ENCODE measurements around the gene CHKB.
"Not testable (repeated sequence)": the region's sequence is repeated elsewhere in the genome, so short reads cannot be mapped to it uniquely, and the experiment has no call there.

The CHKB gene

GRCh38 chr22:50612168-50612527 lies 29.5 kb upstream of the CHKB start:
- DNase-seq, result no peak

GRCh38 chr22:50611341-50612060 lies 28.9 kb upstream of the CHKB start:
- no peak for DNase-seq

GRCh38 chr22:50610581-50610980 lies 27.9 kb upstream of the CHKB start:
- DNase-seq, result no peak

- no peak for DNase-seq
These were observed 27.4 kb upstream of the CHKB start for GRCh38 chr22:50610041-50610451.

GRCh38 chr22:50609599-50609998 lies 26.9 kb upstream of the CHKB start:
- no peak for DNase-seq

- DNase-seq, result no peak
These were observed 26.3 kb upstream of the CHKB start for GRCh38 chr22:50608996-50609395.

GRCh38 chr22:50608058-50608840 lies 25.6 kb upstream of the CHKB start:
- DNase-seq, result not testable (repeated sequence)

GRCh38 chr22:50607659-50608020 lies 25.0 kb upstream of the CHKB start:
- DNase-seq, result no peak

- DNase-seq, result no peak
These were observed 24.5 kb upstream of the CHKB start for GRCh38 chr22:50606946-50607658.

- DNase-seq, result no peak
These were observed 23.7 kb upstream of the CHKB start for GRCh38 chr22:50606165-50606945.

GRCh38 chr22:50605613-50606074 lies 23.0 kb upstream of the CHKB start:
- no peak for DNase-seq

GRCh38 chr22:50605002-50605612 lies 22.5 kb upstream of the CHKB start:
- no peak for DNase-seq

- DNase-seq, result no peak
These were observed 21.8 kb upstream of the CHKB start for GRCh38 chr22:50604256-50605001.

GRCh38 chr22:50603511-50604255 lies 21.0 kb upstream of the CHKB start:
- DNase-seq, result no peak

GRCh38 chr22:50602338-50602700 lies 19.7 kb upstream of the CHKB start:
- DNase-seq, result no peak

- no peak for DNase-seq
These were observed 19.2 kb upstream of the CHKB start for GRCh38 chr22:50601669-50602337.

GRCh38 chr22:50600967-50601668 lies 18.5 kb upstream of the CHKB start:
- DNase-seq, result no peak

- DNase-seq, result no peak
These were observed 17.9 kb upstream of the CHKB start, which contains the start of gene MAPK8IP2 for GRCh38 chr22:50600538-50600937. TSS of gene MAPK8IP2 (plus strand) at chr22:50600793. CDS start at chr22:50600819, 26 bp downstream.

GRCh38 chr22:50599816-50600455 lies 17.3 kb upstream of the CHKB start:
- DNase-seq, result peak; percentile 69
